Measurements from ENCODE around the gene DCANP1. TPM values are rescaled to one million over a fixed set of nuclear protein-coding genes. Genes with fewer than 3 reads are reported as not detected.

The DCANP1 gene
- total and polyA plus RNA-seq, 9 of the 15 experiments (the other 6 are each of a cell fraction or from before 2014, with no cell fraction given), result not detected

- TF ChIP-seq, protein P1, sequence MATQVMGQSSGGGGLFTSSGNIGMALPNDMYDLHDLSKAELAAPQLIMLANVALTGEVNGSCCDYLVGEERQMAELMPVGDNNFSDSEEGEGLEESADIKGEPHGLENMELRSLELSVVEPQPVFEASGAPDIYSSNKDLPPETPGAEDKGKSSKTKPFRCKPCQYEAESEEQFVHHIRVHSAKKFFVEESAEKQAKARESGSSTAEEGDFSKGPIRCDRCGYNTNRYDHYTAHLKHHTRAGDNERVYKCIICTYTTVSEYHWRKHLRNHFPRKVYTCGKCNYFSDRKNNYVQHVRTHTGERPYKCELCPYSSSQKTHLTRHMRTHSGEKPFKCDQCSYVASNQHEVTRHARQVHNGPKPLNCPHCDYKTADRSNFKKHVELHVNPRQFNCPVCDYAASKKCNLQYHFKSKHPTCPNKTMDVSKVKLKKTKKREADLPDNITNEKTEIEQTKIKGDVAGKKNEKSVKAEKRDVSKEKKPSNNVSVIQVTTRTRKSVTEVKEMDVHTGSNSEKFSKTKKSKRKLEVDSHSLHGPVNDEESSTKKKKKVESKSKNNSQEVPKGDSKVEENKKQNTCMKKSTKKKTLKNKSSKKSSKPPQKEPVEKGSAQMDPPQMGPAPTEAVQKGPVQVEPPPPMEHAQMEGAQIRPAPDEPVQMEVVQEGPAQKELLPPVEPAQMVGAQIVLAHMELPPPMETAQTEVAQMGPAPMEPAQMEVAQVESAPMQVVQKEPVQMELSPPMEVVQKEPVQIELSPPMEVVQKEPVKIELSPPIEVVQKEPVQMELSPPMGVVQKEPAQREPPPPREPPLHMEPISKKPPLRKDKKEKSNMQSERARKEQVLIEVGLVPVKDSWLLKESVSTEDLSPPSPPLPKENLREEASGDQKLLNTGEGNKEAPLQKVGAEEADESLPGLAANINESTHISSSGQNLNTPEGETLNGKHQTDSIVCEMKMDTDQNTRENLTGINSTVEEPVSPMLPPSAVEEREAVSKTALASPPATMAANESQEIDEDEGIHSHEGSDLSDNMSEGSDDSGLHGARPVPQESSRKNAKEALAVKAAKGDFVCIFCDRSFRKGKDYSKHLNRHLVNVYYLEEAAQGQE (IDR thresholded peaks at IDR 0.05; ENCODE audit: borderline replicate concordance), result no peak
- TF ChIP-seq, protein P1 (CRISPR knock-in tag; IDR thresholded peaks at IDR 0.05; ENCODE audit: low read depth), result no peak
- TF ChIP-seq ZNF778 (CRISPR knock-in tag; IDR thresholded peaks at IDR 0.05), result no peak
- no peak for TF ChIP-seq ZFP30 (CRISPR knock-in tag; IDR thresholded peaks at IDR 0.05; ENCODE audit: borderline replicate concordance)
- TF ChIP-seq ZNF263 (CRISPR knock-in tag; IDR thresholded peaks at IDR 0.05; ENCODE audit: borderline replicate concordance), result no peak
- no peak for TF ChIP-seq SP2 (IDR thresholded peaks at IDR 0.05; ENCODE audit: extremely low read depth, low read depth, low read length, poor library complexity, severe bottlenecking)
- peak; percentile 41; the same call in 1 of the 2 replicates for TF ChIP-seq SMARCA5 (IDR thresholded peaks at IDR 0.05)
- TF ChIP-seq RBBP5 (IDR thresholded peaks at IDR 0.05; ENCODE audit: borderline replicate concordance, insufficient read depth, low read length, poor library complexity, severe bottlenecking), result no peak
- TF ChIP-seq CBX3 (IDR thresholded peaks at IDR 0.05; ENCODE audit: borderline replicate concordance in 1 of 2, low read length in 2 of 2), result peak in 1 of 2 experiments; percentile 68; a peak in 1 of 3 replicates
- TF ChIP-seq GABPB1 (CRISPR knock-in tag; IDR thresholded peaks at IDR 0.05), result no peak
- no peak for TF ChIP-seq YY1 (IDR thresholded peaks at IDR 0.05; ENCODE audit: borderline replicate concordance in 1 of 3, control insufficient read depth in 1 of 3, extremely low read depth in 1 of 3, insufficient read depth in 3 of 3, insufficient read length in 1 of 3, insufficient replicate concordance in 2 of 3, low read depth in 1 of 3, low read length in 2 of 3)
- TF ChIP-seq RFX5 (IDR thresholded peaks at IDR 0.05; ENCODE audit: low read depth, low read length), result no peak
- TF ChIP-seq, protein P2, sequence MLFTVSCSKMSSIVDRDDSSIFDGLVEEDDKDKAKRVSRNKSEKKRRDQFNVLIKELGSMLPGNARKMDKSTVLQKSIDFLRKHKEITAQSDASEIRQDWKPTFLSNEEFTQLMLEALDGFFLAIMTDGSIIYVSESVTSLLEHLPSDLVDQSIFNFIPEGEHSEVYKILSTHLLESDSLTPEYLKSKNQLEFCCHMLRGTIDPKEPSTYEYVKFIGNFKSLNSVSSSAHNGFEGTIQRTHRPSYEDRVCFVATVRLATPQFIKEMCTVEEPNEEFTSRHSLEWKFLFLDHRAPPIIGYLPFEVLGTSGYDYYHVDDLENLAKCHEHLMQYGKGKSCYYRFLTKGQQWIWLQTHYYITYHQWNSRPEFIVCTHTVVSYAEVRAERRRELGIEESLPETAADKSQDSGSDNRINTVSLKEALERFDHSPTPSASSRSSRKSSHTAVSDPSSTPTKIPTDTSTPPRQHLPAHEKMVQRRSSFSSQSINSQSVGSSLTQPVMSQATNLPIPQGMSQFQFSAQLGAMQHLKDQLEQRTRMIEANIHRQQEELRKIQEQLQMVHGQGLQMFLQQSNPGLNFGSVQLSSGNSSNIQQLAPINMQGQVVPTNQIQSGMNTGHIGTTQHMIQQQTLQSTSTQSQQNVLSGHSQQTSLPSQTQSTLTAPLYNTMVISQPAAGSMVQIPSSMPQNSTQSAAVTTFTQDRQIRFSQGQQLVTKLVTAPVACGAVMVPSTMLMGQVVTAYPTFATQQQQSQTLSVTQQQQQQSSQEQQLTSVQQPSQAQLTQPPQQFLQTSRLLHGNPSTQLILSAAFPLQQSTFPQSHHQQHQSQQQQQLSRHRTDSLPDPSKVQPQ (CRISPR knock-in tag; IDR thresholded peaks at IDR 0.05; ENCODE audit: borderline replicate concordance), result no peak
Observed at GRCh38 chr5:135435467-135436330, 11.4 kb downstream of the DCANP1 start (continued).
